Chondrocyte (in vitro differentiated cells): ENCODE measurements around the gene PEX7. TPM values are rescaled to one million over a fixed set of nuclear protein-coding genes. Genes with fewer than 3 reads are reported as not detected.
A peak's percentile ranks its signal among the peaks of the same experiment; 100 is the strongest.

Experiments used
- DNase-seq: peaks from one replicate; pipeline ENCODE4 v3.0.0; 2021; ENCODE audit warnings: mixed read lengths, low spot score
- H3K27ac Mint-ChIP-seq: one replicate; pipeline ENCODE4 v1.8.0; 2021; ENCODE audit warnings: mild to moderate bottlenecking, moderate library complexity, mixed read lengths; ENCODE audit not compliant: unreplicated experiment
- H3K27me3 Mint-ChIP-seq: 2 replicates; pipeline ENCODE4 v1.8.0; 2021; ENCODE audit warnings: low read depth, mixed read lengths
- H3K36me3 Mint-ChIP-seq: 2 replicates; pipeline ENCODE4 v1.8.0; 2021; ENCODE audit warnings: low read depth, mixed read lengths
- H3K4me1 Mint-ChIP-seq: 2 replicates; pipeline ENCODE4 v1.8.0; 2021; ENCODE audit warnings: low read depth, mild to moderate bottlenecking, mixed read lengths
- H3K4me3 Mint-ChIP-seq: one replicate; pipeline ENCODE4 v1.8.0; 2021; ENCODE audit warnings: mild to moderate bottlenecking, moderate library complexity, mixed read lengths; ENCODE audit not compliant: unreplicated experiment
- H3K9me3 Mint-ChIP-seq: 2 replicates; pipeline ENCODE4 v1.8.0; 2021; ENCODE audit warnings: low read depth, mixed read lengths
- CTCF ChIP-seq: fragments of 200-600 bp; sonication (generic); IDR thresholded peaks from 2 replicates; pipeline ENCODE4 v1.5.0; 2021; ENCODE audit warnings: antibody characterized with exemption, mild to moderate bottlenecking, moderate library complexity
- long read RNA-seq: library from polyadenylated mRNA; stranded (forward); transcript quantifications from one replicate; pipeline ENCODE4 v2.0.0, GENCODE V29; 2021
- total RNA-seq: library from RNA; stranded (reverse); gene quantifications from 3 replicates; pipeline ENCODE4 v1.2.1, GENCODE V29; 2021

Gene PEX7, protein sequence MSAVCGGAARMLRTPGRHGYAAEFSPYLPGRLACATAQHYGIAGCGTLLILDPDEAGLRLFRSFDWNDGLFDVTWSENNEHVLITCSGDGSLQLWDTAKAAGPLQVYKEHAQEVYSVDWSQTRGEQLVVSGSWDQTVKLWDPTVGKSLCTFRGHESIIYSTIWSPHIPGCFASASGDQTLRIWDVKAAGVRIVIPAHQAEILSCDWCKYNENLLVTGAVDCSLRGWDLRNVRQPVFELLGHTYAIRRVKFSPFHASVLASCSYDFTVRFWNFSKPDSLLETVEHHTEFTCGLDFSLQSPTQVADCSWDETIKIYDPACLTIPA
- 6.2 to 7.0 TPM (median 6.8 TPM) in 3 replicates for total RNA-seq
- long read RNA-seq, transcript PEX7-201 (10 exons, 1,464 nt) = major isoform, 10 of 13 reads
- long read RNA-seq, partial matches to known transcripts = 0 of 13 reads
- long read RNA-seq, other reads (novel, unspliced or antisense) = 3 of 13 reads

DNA sequence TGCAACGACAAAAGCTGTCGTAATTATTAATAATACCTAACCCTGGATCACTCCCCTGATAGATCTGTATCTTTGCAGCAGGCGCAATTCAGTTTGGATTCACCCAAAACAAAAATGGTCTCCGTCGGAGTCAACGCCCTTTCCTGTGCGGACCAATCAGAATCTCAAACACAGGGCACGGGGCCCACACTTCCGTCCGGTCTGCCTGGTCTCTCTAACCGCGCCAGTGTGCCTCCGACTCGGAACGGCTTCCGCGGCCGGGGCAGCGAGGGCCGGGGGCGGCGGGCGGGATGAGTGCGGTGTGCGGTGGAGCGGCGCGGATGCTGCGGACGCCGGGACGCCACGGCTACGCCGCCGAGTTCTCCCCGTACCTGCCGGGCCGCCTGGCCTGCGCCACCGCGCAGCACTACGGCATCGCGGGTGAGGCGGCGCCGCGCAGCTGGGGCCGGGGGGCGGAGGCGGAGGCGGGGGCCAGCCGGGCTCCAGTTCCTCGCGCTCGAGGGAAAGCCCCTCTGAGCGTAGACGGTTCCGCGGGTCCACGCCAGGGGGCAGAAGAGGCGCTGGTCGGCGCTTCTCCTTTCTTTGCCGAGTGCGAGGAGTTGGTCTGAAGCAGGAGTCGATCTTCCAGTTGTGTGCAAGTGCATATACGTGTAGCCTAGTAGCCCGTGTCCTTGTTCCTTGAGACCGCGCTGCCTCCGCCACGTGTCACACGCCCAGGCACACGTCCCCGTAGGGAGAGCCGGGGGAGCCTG lies at the start of gene PEX7:
Gene PEX7 (plus strand): TSS at position 217 of the 752 bp plus-strand sequence. CDS start 74 bp downstream, at position 291.
- Mint-ChIP-seq H3K27me3 (peaks cover 4% of the 10 kb centered on the region), H3K36me3 (peaks cover 8% of the 10 kb centered on the region), H3K4me3 (peak within 1 kb of the TSS; percentile 94), H3K9me3 (no peaks in the 10 kb centered on the region), H3K27ac (peak within 1 kb of the TSS; percentile 91), H3K4me1 (peaks cover 15% of the 10 kb centered on the region)
- TF ChIP-seq CTCF = peak; percentile 88
- peak; percentile 94 for DNase-seq

- Mint-ChIP-seq H3K4me3 (no peak overlapping the region), H3K27me3 (no peaks in the 10 kb centered on the region), H3K4me1 (peaks cover 15% of the 10 kb centered on the region), H3K27ac (no peak overlapping the region), H3K36me3 (no peaks in the 10 kb centered on the region), H3K9me3 (no peaks in the 10 kb centered on the region)
- no peak for TF ChIP-seq CTCF
- DNase-seq = no peak
Observed at GRCh38 chr6:136772685-136773472, 49.5 kb upstream of the PEX7 start.

DNA sequence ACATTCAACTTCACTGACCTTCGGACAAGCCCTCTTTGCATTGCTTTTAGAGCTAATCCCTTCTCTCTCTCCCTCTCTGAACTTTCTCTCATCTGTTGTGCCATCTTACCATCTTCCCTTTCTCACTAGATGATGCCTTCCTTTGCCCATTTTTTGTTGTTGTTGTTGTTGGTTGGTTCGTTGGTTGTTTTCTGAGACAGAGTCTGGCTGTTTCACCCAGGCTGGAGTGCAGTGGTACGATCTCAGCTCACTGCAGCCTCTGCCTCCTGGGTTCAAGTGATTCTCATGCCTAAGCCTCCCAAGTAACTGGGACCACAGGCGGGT lies 49.0 kb upstream of the PEX7 start:
- no peak for DNase-seq
- no peaks in the 10 kb centered on the region for H3K27me3 Mint-ChIP-seq
- H3K4me3 Mint-ChIP-seq = no peak overlapping the region
- H3K9me3 Mint-ChIP-seq = no peaks in the 10 kb centered on the region
- H3K36me3 Mint-ChIP-seq = no peaks in the 10 kb centered on the region
- TF ChIP-seq CTCF = no peak
- H3K4me1 Mint-ChIP-seq = peaks cover 15% of the 10 kb centered on the region
- no peak overlapping the region for H3K27ac Mint-ChIP-seq

DNA sequence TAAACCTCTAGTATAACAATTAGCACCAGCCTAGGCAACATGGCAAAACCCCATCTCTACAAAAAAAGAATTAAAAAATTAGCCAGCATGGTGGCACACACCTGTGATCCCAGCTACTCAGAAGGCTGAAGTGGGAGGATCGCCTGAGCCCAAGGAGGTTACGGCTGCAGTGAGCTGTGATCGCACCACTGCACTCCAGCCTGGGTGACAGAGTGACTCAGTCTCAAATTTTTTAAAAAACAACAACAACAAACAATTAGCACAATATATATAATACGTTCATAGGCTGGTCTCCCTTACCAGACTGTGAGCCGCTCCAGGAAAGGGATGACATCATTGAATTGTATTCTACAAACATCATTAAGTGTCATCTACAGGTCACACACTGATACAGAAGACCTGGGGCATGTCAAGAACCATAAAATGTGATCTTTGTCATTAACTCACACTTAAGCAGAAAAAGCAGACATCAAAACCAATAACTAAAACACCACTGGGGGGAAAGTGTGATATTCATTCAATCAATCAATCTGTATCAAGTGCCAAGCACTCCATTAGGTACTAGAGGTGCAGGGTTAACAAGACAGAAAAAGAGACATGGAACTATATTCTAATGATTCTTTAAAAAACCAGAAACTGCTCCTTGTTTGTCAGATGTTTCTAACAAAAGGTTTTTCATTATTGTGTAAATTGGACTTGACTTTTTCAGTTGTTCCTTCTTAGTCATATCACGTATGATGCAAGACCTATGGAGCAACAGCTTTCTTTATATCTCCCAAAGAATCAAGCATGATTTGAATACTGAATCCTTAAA lies 48.0 kb upstream of the PEX7 start:
- no peak for DNase-seq
- Mint-ChIP-seq H3K4me1 (peaks cover 15% of the 10 kb centered on the region), H3K27me3 (no peaks in the 10 kb centered on the region), H3K27ac (peak overlapping the region; percentile 10), H3K4me3 (no peak overlapping the region), H3K36me3 (no peaks in the 10 kb centered on the region), H3K9me3 (no peaks in the 10 kb centered on the region)
- no peak for TF ChIP-seq CTCF
